HepG2 (cell line): ENCODE measurements around the gene NAA25. TPM values are rescaled to one million over a fixed set of nuclear protein-coding genes. Genes with fewer than 3 reads are reported as not detected.

Experiments
- ATAC-seq: fragments of 200-7000 bp; cut with Tn5 transposase; 3 replicates; pipeline ENCODE4 v1.9.1; 2020; ENCODE audit warnings: mild to moderate bottlenecking, moderate library complexity
- BruUV-seq: library from RNA; stranded (reverse); fragments of 400-500 nt; replicated peaks from 2 replicates; lab custom pipeline; 2021; lab: Mats Ljungman, UMichigan
- CTCF ChIA-PET: fragments of 300-600 bp; formaldehyde crosslinking; extraction: SDS; loops from one replicate; lab custom pipeline; 2021; ENCODE audit warnings: low total read pairs, inconsistent platforms, low intra/inter-chr PET ratio; lab: Yijun Ruan, JAX
- POLR2A ChIA-PET: fragments of 350-600 bp; sonication (Branson Sonifier 250); formaldehyde crosslinking; loops from one replicate; lab custom pipeline; 2020; ENCODE audit warnings: antibody characterized with exemption, inconsistent platforms; lab: Yijun Ruan, JAX
- DNase-seq: peaks from one replicate; pipeline ENCODE4 v3.0.0-alpha.2; 2015; ENCODE audit warnings: low spot score
- FAIRE-seq: peaks from 3 replicates; lab custom pipeline; 2011; peaks lifted over from hg19 to GRCh38; lab: Jason Lieb, UNC
- H2AFZ ChIP-seq: one replicate; pipeline ENCODE4 v1.6.1; 2011; ENCODE audit warnings: low read length, inconsistent platforms
- H3K27ac ChIP-seq: fragments of 300-600 bp; 3 replicates; pipeline ENCODE4 v1.8.0; 2011; ENCODE audit warnings: mixed run types, mild to moderate bottlenecking, mixed read lengths, low read length, inconsistent platforms; ENCODE audit not compliant: insufficient read depth; ENCODE audit errors: extremely low read length
- H3K27me3 ChIP-seq, 2 experiments: fragments of 200-600 bp in 1 of 2; 2 replicates in 1 of 2; 3 replicates in 1 of 2; pipeline versions ENCODE4 v1.6.0 to v1.8.0; 2011; ENCODE audit warnings: low read length in 2 of 2, mild to moderate bottlenecking in 2 of 2, moderate library complexity in 2 of 2, inconsistent platforms in 1 of 2; ENCODE audit not compliant: insufficient read depth in 2 of 2, control insufficient read depth in 1 of 2
- H3K36me3 ChIP-seq, 2 experiments: fragments of 200-600 bp in 1 of 2; replicated peaks in 1 of 2; 2 replicates in 1 of 2; 3 replicates in 1 of 2; pipeline versions ENCODE4 v1.5.1 to v1.8.0; 2011; ENCODE audit warnings: low read length in 2 of 2, inconsistent platforms in 1 of 2; ENCODE audit not compliant: insufficient read depth in 2 of 2, control insufficient read depth in 1 of 2
- H3K4me1 ChIP-seq: 2 replicates; pipeline ENCODE4 v1.5.1; 2012; ENCODE audit warnings: low read length, inconsistent platforms; ENCODE audit not compliant: insufficient read depth
- H3K4me2 ChIP-seq: 2 replicates; pipeline ENCODE4 v1.6.0; 2011; ENCODE audit warnings: low read depth, low read length, inconsistent platforms
- H3K4me3 ChIP-seq, 3 experiments: fragments of 200-600 bp in 1 of 3; sonication (generic), shearing (Covaris generic) in 1 of 3; replicated peaks in 1 of 3; 2 replicates each; pipeline ENCODE4 v1.5.1; 2011 to 2016; ENCODE audit warnings: low read length in 3 of 3, inconsistent platforms in 2 of 3, low read depth in 2 of 3, mild to moderate bottlenecking in 2 of 3, control low read depth in 1 of 3, mixed read lengths in 1 of 3; ENCODE audit not compliant: insufficient read depth in 1 of 3
- H3K79me2 ChIP-seq: one replicate; pipeline ENCODE4 v1.6.1; 2011; ENCODE audit warnings: low read length, inconsistent platforms; ENCODE audit not compliant: insufficient read depth
- H3K9ac ChIP-seq: 2 replicates; pipeline ENCODE4 v1.6.0; 2011; ENCODE audit warnings: mild to moderate bottlenecking, low read depth, low read length, inconsistent platforms; ENCODE audit not compliant: insufficient read depth
- H3K9me3 ChIP-seq: 2 replicates; pipeline ENCODE4 v1.5.1; 2012; ENCODE audit warnings: mild to moderate bottlenecking, low read length
- H4K20me1 ChIP-seq: 2 replicates; pipeline ENCODE4 v1.6.0; 2011; ENCODE audit warnings: inconsistent platforms, mild to moderate bottlenecking, low read length, moderate library complexity; ENCODE audit not compliant: insufficient read depth
- AGO1 ChIP-seq: fragments of 200-400 bp; formaldehyde crosslinking; IDR thresholded peaks from 2 replicates; pipeline ENCODE4 v1.6.1; 2017; ENCODE audit warnings: mild to moderate bottlenecking, low read depth, low read length, moderate library complexity; ENCODE audit not compliant: poor library complexity, severe bottlenecking
- GATAD1 ChIP-seq: IDR thresholded peaks from 2 replicates; pipeline ENCODE4 v1.6.1; 2016; ENCODE audit warnings: missing genetic modification reagents, missing compliant biosample characterization
- KLF11 ChIP-seq: IDR thresholded peaks from 2 replicates; pipeline ENCODE4 v1.6.1; 2016; ENCODE audit warnings: missing compliant biosample characterization
- KMT2B ChIP-seq: IDR thresholded peaks from 2 replicates; pipeline ENCODE4 v1.6.1; 2016; ENCODE audit warnings: missing genetic modification reagents, missing compliant biosample characterization
- NFE2 ChIP-seq: sonication (generic); formaldehyde crosslinking; IDR thresholded peaks from 2 replicates; pipeline ENCODE4 v1.4.0; 2020; ENCODE audit warnings: missing genetic modification reagents
- PTBP1 ChIP-seq: fragments of 200-400 bp; formaldehyde crosslinking; IDR thresholded peaks from 2 replicates; pipeline ENCODE4 v1.6.1; 2018; ENCODE audit warnings: low read length, low read depth; ENCODE audit not compliant: poor library complexity, severe bottlenecking
- RELA ChIP-seq: sonication (generic); formaldehyde crosslinking; IDR thresholded peaks from 2 replicates; pipeline ENCODE4 v1.4.0; 2020; ENCODE audit warnings: missing genetic modification reagents
- SP4 ChIP-seq: sonication (generic); formaldehyde crosslinking; IDR thresholded peaks from 2 replicates; pipeline ENCODE4 v1.8.1; 2023; ENCODE audit warnings: mild to moderate bottlenecking, missing genetic modification reagents
- TBL1XR1 ChIP-seq: fragments of 150-350 bp; IDR thresholded peaks from 2 replicates; pipeline ENCODE4 v1.6.1; 2014; ENCODE audit warnings: borderline replicate concordance, low read length; ENCODE audit not compliant: partially characterized antibody
- TRIM24 ChIP-seq: sonication (generic); formaldehyde crosslinking; IDR thresholded peaks from 2 replicates; pipeline ENCODE4 v1.8.0; 2022; ENCODE audit warnings: mild to moderate bottlenecking, missing genetic modification reagents
- ZNF501 ChIP-seq: sonication (generic); formaldehyde crosslinking; IDR thresholded peaks from 2 replicates; pipeline ENCODE4 v1.5.1; 2020; ENCODE audit warnings: mild to moderate bottlenecking, moderate library complexity, missing genetic modification reagents
- ZNF512 ChIP-seq: sonication (generic); formaldehyde crosslinking; IDR thresholded peaks from 2 replicates; pipeline ENCODE4 v1.4.0; 2020; ENCODE audit warnings: mild to moderate bottlenecking, missing genetic modification reagents
- ZNF570 ChIP-seq: sonication (generic); formaldehyde crosslinking; IDR thresholded peaks from 2 replicates; pipeline ENCODE4 v1.4.0; 2020; ENCODE audit warnings: mild to moderate bottlenecking, missing genetic modification reagents, borderline replicate concordance
- WGBS: methylation state at CpG from one replicate; pipeline ENCODE4 v1.1.6; 2017; ENCODE audit warnings: low lambda C conversion rate; 5-methylcytosine and 5-hydroxymethylcytosine counted together
- in situ Hi-C: cut with HindIII; loops from 2 replicates; pipeline ENCODE4 v1.10.0; 2017; ENCODE audit warnings: low pct_unique_long_range_greater_than_20kb; ENCODE audit not compliant: extremely low pct_ligation_motif_present
- intact Hi-C: fragments of 100-400 bp; cut with micrococcal nuclease; formaldehyde crosslinking; loops from one replicate; pipeline ENCODE4 v1.10.0; 2022; ENCODE audit not compliant: unreplicated experiment
- polyA plus RNA-seq, 8 experiments: library from polyadenylated mRNA; depleted of rRNA in 3 of 8; stranded (reverse) in 7 of 8; unstranded in 1 of 8; fragments of >200 nt; fragmentation: Illumina TruSeq in 4 of 8; extraction: Trizol in 4 of 8; gene quantifications; 2 replicates each; pipeline versions ENCODE4 v1.2.1 to v1.2.3, GENCODE V29; 2011 to 2016; ENCODE audit warnings: low read depth in 4 of 8, missing spikeins in 1 of 8, mixed read lengths in 1 of 8; ENCODE audit not compliant: insufficient read depth in 1 of 8
- total RNA-seq, 5 experiments: library from RNA; depleted of rRNA; stranded (reverse); fragments of >200 nt; fragmentation: Illumina TruSeq; extraction: Trizol; gene quantifications; 2 replicates each; pipeline ENCODE4 v1.2.3, GENCODE V29; 2016; ENCODE audit warnings: low read depth in 1 of 5

Gene NAA25
- total and polyA plus RNA-seq, 2 of the 13 experiments (the other 11 are each of a cell fraction or from before 2014, with no cell fraction given), result 11.4 to 32.0 TPM

GRCh38 chr12:111980598-111980997, 128.0 kb downstream of the NAA25 start:
- no peak overlapping the region for H3K27ac ChIP-seq
- H3K36me3 ChIP-seq, result no peaks in the 10 kb centered on the region
- DNase-seq (no peak), ATAC-seq (no peak), FAIRE-seq (no peak)
- in situ Hi-C loops, result no loop called here
- intact Hi-C loops, result no loop called here
- no peak overlapping the region for H3K9ac ChIP-seq
- no peak overlapping the region for H2AFZ ChIP-seq
- no peak for TF ChIP-seq ZNF570
- no peak for TF ChIP-seq TRIM24 (CRISPR knock-in tag)
- TF ChIP-seq KMT2B (CRISPR knock-in tag), result no peak
- TF ChIP-seq TBL1XR1, result no peak
- TF ChIP-seq AGO1, result no peak
- TF ChIP-seq PTBP1, result no peak
- TF ChIP-seq NFE2 (CRISPR knock-in tag), result no peak
- TF ChIP-seq ZNF512 (CRISPR knock-in tag), result no peak
- TF ChIP-seq SP4 (CRISPR knock-in tag), result no peak
- no peak for TF ChIP-seq GATAD1
- TF ChIP-seq ZNF501, result no peak
- TF ChIP-seq RELA (CRISPR knock-in tag), result no peak
- TF ChIP-seq KLF11 (CRISPR knock-in tag), result no peak
- no TSS peak for BruUV-seq
- no peaks in the 10 kb centered on the region for H3K79me2 ChIP-seq
- no peak overlapping the region for H3K4me2 ChIP-seq
- 99% methylated on average over 5 of the region's 5 CpGs for WGBS
- H4K20me1 ChIP-seq, result no peaks in the 10 kb centered on the region
- no peak overlapping the region for H3K4me3 ChIP-seq
- H3K9me3 ChIP-seq, result no peaks in the 10 kb centered on the region
- CTCF ChIA-PET, result no interaction called here
- H3K4me1 ChIP-seq, result peaks cover 1% of the 10 kb centered on the region; the same call in 1 of the 2 replicates
- POLR2A ChIA-PET, result no interaction called here
- no peaks in the 10 kb centered on the region; a peak in 1 of 5 replicates for H3K27me3 ChIP-seq
